Thyroid gland (tissue), 4 donors: ENCODE measurements around the gene ID3. TPM values are rescaled to one million over a fixed set of nuclear protein-coding genes. Genes with fewer than 3 reads are reported as not detected.

Experiments used
- DNase-seq, 2 donors: peaks; one replicate each; pipeline ENCODE4 v3.0.0-alpha.2; 2019
- H3K27ac ChIP-seq, 3 donors: fragments of 200-600 bp; sonication (generic); 1 replicate in 2 of 3; 2 replicates in 1 of 3; pipeline ENCODE4 v1.5.1; 2016 to 2019; ENCODE audit warnings: mild to moderate bottlenecking in 1 of 3, moderate library complexity in 1 of 3
- H3K27me3 ChIP-seq: fragments of 200-600 bp; sonication (generic); one replicate; pipeline ENCODE4 v1.5.1; 2019
- H3K36me3 ChIP-seq, 2 donors: fragments of 200-600 bp; sonication (generic); one replicate each; pipeline ENCODE4 v1.5.1; 2016 to 2019
- H3K4me1 ChIP-seq, 2 donors: fragments of 200-600 bp; sonication (generic); one replicate each; pipeline ENCODE4 v1.5.1; 2017 to 2019
- H3K4me3 ChIP-seq, 3 donors: fragments of 200-600 bp; sonication (generic); replicated peaks in 1 of 3; 1 replicate in 2 of 3; 2 replicates in 1 of 3; pipeline ENCODE4 v1.5.1; 2016; ENCODE audit warnings: mild to moderate bottlenecking in 1 of 3
- H3K9me3 ChIP-seq: fragments of 200-600 bp; sonication (generic); one replicate; pipeline ENCODE4 v1.5.1; 2017
- POLR2A ChIP-seq, 2 donors: fragments of 450-650 bp; IDR thresholded peaks; one replicate each; pipeline ENCODE4 v1.6.1; 2017; ENCODE audit warnings: antibody characterized with exemption in 2 of 2, mild to moderate bottlenecking in 2 of 2, moderate library complexity in 1 of 2
- WGBS, 2 donors: methylation state at CpG; one replicate each; pipeline ENCODE4 v1.1.5; 2017; 5-methylcytosine and 5-hydroxymethylcytosine counted together
- intact Hi-C: fragments of 100-400 bp; cut with DNase I; formaldehyde crosslinking; loops from one replicate; pipeline ENCODE4 v1.15.1; 2023
- total RNA-seq, 4 donors: library from RNA; depleted of rRNA; stranded (reverse); fragments of >200 nt; gene quantifications; one replicate each; pipeline ENCODE4 v1.2.3, GENCODE V29; 2016
- TF ChIP-seq, protein P1 (sequence below), 6 experiments: fragments of 200-600 bp in 3 of 6; fragments of 450-650 bp in 3 of 6; sonication (generic) in 3 of 6; IDR thresholded peaks; one replicate each; pipeline ENCODE4 v1.5.1; 2016 to 2019; ENCODE audit warnings: antibody characterized with exemption in 6 of 6, mild to moderate bottlenecking in 2 of 6, inconsistent platforms in 1 of 6, moderate library complexity in 1 of 6

Gene ID3
- total RNA-seq, 4 donors from 2014 or later: 279 to 388 (median 343) TPM

DNA sequence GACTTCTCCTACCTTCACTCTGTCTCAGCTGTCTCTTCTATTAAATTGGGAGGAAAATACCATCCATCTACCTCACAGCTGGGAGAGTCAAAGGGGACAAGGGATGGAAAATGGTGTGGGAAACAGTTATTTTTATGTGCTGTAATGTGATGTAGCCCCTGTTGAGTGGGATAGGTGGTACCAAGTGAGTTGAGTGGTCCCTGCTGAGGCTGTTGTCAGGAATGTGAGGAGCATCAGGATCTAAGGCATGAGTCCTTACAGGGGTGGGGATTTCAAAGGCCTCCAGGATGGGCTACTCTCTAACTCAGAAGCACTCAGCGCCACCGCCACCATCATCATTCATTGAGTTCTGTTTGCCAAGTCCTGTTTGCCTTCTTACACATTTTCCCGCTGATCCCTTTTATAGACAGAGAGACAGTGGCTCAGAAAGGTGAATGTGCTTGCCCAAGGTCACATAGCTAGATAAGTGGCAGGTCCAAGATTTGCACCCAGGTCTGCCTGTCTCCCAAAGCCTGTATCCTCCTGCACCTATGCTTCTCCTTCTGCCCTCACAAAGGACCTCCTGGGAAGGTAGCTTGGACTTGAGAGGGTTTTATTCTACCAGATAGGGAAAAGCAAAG, 4.6 kb upstream of the ID3 start:
- TF ChIP-seq, protein P1, sequence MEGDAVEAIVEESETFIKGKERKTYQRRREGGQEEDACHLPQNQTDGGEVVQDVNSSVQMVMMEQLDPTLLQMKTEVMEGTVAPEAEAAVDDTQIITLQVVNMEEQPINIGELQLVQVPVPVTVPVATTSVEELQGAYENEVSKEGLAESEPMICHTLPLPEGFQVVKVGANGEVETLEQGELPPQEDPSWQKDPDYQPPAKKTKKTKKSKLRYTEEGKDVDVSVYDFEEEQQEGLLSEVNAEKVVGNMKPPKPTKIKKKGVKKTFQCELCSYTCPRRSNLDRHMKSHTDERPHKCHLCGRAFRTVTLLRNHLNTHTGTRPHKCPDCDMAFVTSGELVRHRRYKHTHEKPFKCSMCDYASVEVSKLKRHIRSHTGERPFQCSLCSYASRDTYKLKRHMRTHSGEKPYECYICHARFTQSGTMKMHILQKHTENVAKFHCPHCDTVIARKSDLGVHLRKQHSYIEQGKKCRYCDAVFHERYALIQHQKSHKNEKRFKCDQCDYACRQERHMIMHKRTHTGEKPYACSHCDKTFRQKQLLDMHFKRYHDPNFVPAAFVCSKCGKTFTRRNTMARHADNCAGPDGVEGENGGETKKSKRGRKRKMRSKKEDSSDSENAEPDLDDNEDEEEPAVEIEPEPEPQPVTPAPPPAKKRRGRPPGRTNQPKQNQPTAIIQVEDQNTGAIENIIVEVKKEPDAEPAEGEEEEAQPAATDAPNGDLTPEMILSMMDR (IDR thresholded peaks at IDR 0.05): no peak
- no peak for TF ChIP-seq POLR2A (IDR thresholded peaks at IDR 0.05)
- no peaks in the 10 kb centered on the region for H3K9me3 ChIP-seq
- intact Hi-C loops: no loop called here
- DNase-seq: no peak
- H3K36me3 ChIP-seq: peaks cover 0 to 3% of the 10 kb centered on the region in 2 donors
- WGBS, 2 donors: 94 to 100% methylated on average over 3 of the region's 3 CpGs
- no peaks in the 10 kb centered on the region for H3K27me3 ChIP-seq
- no peak overlapping the region for H3K4me3 ChIP-seq
- H3K27ac ChIP-seq: peak overlapping the region; percentile 96 to 99 (median 98)
- peaks cover 65 to 68% of the 10 kb centered on the region in 2 donors for H3K4me1 ChIP-seq

DNA sequence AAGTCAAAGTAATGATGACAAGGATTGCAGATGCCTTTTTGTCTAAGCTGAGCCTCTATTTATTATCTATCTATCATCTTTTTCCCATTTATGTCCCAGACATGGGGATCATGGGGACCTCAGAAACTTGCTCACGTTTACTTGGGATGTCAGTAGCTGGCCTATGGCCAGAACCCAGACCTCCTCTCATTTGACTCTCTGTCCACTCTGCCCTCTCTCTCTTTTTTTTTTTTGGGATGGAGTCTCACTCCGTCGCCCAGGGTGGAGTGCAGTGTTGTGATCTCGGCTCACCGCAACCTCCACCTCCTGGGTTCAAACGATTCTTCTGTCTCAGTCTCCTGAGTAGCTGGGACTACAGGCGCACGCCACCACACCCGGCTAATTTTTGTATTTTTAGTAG, 3.7 kb upstream of the ID3 start:
- 59 to 68% methylated on average over 9 of the region's 9 CpGs for WGBS, 2 donors
- Histone ChIP-seq H3K36me3 (peaks cover 4 to 11% of the 10 kb centered on the region in 2 donors), H3K9me3 (no peaks in the 10 kb centered on the region), H3K27ac (peak overlapping the region; percentile 96 to 99 (median 98)), H3K4me3 (no peak overlapping the region), H3K27me3 (no peaks in the 10 kb centered on the region), H3K4me1 (peaks cover 61 to 62% of the 10 kb centered on the region in 2 donors)
- intact Hi-C loops: no loop called here
- no peak for TF ChIP-seq POLR2A (IDR thresholded peaks at IDR 0.05)
- TF ChIP-seq, protein P1 (IDR thresholded peaks at IDR 0.05): no peak
- DNase-seq: no peak

DNA sequence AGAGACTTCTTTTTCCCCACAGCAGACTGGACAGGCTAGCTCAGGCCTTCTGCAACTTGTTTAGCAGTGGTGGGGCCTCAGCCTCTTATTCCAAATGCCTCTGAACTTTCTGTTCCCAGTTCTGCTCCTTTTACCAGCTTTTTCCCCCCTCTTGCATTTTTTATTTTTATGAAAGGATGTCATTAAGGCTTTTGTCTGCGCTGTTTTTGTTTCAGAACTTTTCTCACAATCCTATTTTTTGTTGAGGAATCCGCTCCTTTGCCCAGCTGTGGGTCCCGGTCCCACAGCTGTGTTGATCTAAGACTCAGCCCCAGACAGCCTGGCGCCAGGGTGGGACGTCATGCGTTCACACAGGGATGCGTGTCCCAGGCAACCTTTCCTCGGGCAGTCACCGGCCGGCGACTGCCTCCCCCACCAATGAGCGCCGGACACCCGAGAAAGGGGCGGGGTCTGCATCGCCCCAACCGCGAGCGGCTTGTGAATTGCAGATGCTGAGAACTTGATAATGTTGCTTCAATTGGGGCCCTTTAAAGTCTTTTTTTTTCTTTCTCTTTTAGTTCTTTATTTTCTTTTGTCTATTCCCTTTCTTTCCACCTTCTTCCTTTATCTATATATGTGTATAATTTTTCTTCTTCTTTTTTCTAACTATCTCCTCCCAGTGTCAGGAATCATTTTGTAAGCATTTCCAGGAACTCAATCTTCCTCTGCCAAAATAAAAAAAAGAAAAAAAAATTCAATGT, 3.0 kb upstream of the ID3 start:
- intact Hi-C loops: no loop called here
- DNase-seq: peak; percentile 99
- Histone ChIP-seq H3K4me3 (no peak overlapping the region), H3K4me1 (peaks cover 58% of the 10 kb centered on the region in 2 donors), H3K27ac (peak overlapping the region; percentile 96 to 99 (median 98)), H3K36me3 (peaks cover 11 to 18% of the 10 kb centered on the region in 2 donors), H3K9me3 (no peaks in the 10 kb centered on the region), H3K27me3 (no peaks in the 10 kb centered on the region)
- WGBS, 2 donors: 2 to 3% methylated on average over 19 of the region's 19 CpGs
- TF ChIP-seq, protein P1 (IDR thresholded peaks at IDR 0.05): no peak
- TF ChIP-seq POLR2A (IDR thresholded peaks at IDR 0.05): peak in 1 of 2 donors; percentile 89

DNA sequence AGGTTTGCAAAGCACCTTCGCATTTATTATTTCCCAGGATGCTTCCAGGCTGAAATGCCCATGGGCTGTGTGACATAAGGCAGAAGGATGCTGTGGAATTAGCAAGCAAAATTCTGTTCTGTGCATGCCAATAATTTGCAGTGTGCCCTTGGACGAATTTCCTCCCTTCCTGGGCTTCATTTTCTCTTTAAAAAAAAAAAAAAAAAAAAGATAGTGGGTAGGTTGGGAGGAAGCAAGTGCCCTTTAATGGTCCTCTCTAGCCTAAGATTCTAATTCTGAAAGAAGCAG, 2.5 kb upstream of the ID3 start:
- H3K4me1 ChIP-seq: peaks cover 58 to 63% of the 10 kb centered on the region in 2 donors
- no peaks in the 10 kb centered on the region for H3K27me3 ChIP-seq
- H3K4me3 ChIP-seq: no peak overlapping the region
- 29 to 40% methylated on average over 2 of the region's 2 CpGs for WGBS, 2 donors
- no peak for DNase-seq
- peak overlapping the region; percentile 96 to 99 (median 98) for H3K27ac ChIP-seq
- TF ChIP-seq, protein P1 (IDR thresholded peaks at IDR 0.05): no peak
- no peak for TF ChIP-seq POLR2A (IDR thresholded peaks at IDR 0.05)
- no peaks in the 10 kb centered on the region for H3K9me3 ChIP-seq
- intact Hi-C loops: no loop called here
- peaks cover 12 to 23% of the 10 kb centered on the region in 2 donors for H3K36me3 ChIP-seq
